Heart left ventricle (tissue), 16 donors: ENCODE data around the gene AURKB. TPM values are rescaled to one million over a fixed set of nuclear protein-coding genes. Genes with fewer than 3 reads are reported as not detected.

Experiments used
- ATAC-seq, 4 donors: fragments of 200-7000 bp; cut with Tn5 transposase; one replicate each; pipeline ENCODE4 v1.9.1; 2020 to 2022; ENCODE audit warnings: moderate library complexity in 4 of 4, mild to moderate bottlenecking in 3 of 4, moderate number of reproducible peaks in 1 of 4
- DNase-seq, 5 donors: peaks; one replicate each; pipeline ENCODE4 v3.0.0-alpha.2; 2020
- H3K27ac ChIP-seq, 12 donors: fragments of 200-600 bp; sonication (generic) in 4 of 12; one replicate each; pipeline versions ENCODE4 v1.5.0 to v1.8.0; 2016 to 2022; ENCODE audit warnings: mild to moderate bottlenecking in 2 of 12
- H3K27me3 ChIP-seq, 9 donors: fragments of 200-600 bp; sonication (generic) in 2 of 9; one replicate each; pipeline versions ENCODE4 v1.5.1 to v1.8.0; 2016 to 2022; ENCODE audit warnings: mild to moderate bottlenecking in 3 of 9
- H3K36me3 ChIP-seq, 9 donors: fragments of 200-600 bp; sonication (generic) in 2 of 9; one replicate each; pipeline versions ENCODE4 v1.5.0 to v1.8.0; 2018 to 2022; ENCODE audit warnings: mild to moderate bottlenecking in 2 of 9
- H3K4me1 ChIP-seq, 12 donors: fragments of 200-600 bp; sonication (generic) in 4 of 12; one replicate each; pipeline versions ENCODE4 v1.5.0 to v1.8.0; 2016 to 2022; ENCODE audit warnings: mild to moderate bottlenecking in 3 of 12
- H3K4me3 ChIP-seq, 12 donors: fragments of 200-600 bp; sonication (generic) in 4 of 12; one replicate each; pipeline versions ENCODE4 v1.5.0 to v1.8.0; 2017 to 2022; ENCODE audit warnings: mild to moderate bottlenecking in 9 of 12, moderate library complexity in 4 of 12
- H3K9me3 ChIP-seq, 12 donors: fragments of 200-600 bp; sonication (generic) in 4 of 12; one replicate each; pipeline versions ENCODE4 v1.5.0 to v1.8.0; 2016 to 2022; ENCODE audit warnings: mild to moderate bottlenecking in 1 of 12
- POLR2A ChIP-seq, 2 donors: fragments of 450-650 bp; IDR thresholded peaks; one replicate each; pipeline ENCODE4 v1.6.1; 2017; ENCODE audit warnings: antibody characterized with exemption in 2 of 2, mild to moderate bottlenecking in 2 of 2, moderate library complexity in 2 of 2
- WGBS, 4 donors: extraction: QIAGEN DNeasy Blood & Tissue Kit in 2 of 4; methylation state at CpG; one replicate each; pipeline versions ENCODE4 v1.1.5 to v1.1.7; 2013 to 2018; 5-methylcytosine and 5-hydroxymethylcytosine counted together
- intact Hi-C, 10 donors: fragments of 100-400 bp; cut with DNase I; formaldehyde crosslinking; loops; one replicate each; pipeline versions ENCODE4 v1.11.1 to v1.14.2; 2022
- polyA plus RNA-seq, 2 donors: library from polyadenylated mRNA; stranded (reverse); fragments of 200-250 nt; gene quantifications; one replicate each; pipeline ENCODE4 v1.2.3, GENCODE V29; 2013
- total RNA-seq, 9 donors: library from RNA; depleted of rRNA in 2 of 9; stranded (reverse); fragments of >200 nt in 2 of 9; fragmentation: NEBNext Ultra II Directional in 3 of 9; extraction: Animal tissue kit (Norgen Biotek cat#: 25700) in 3 of 9; gene quantifications; one replicate each; pipeline versions ENCODE4 v1.1.0 to v1.2.4, GENCODE V29; 2016 to 2023
- TF ChIP-seq, protein P1 (sequence below), 12 donors: fragments of 200-600 bp; sonication (generic) in 4 of 12; IDR thresholded peaks; one replicate each; pipeline versions ENCODE4 v1.5.0 to v1.8.0; 2018 to 2022; ENCODE audit warnings: antibody characterized with exemption in 12 of 12, mild to moderate bottlenecking in 5 of 12
- donor health status: ischemic (EF 13 %, LVEDD 7.1; RV severe dilation, severe dysfunction).
- donor health status: healthy with polysubstance abuse.
- donor health status: DM: no; HTN: yes; CAD: no.
- donor health status: DM: no; HTN: no; CAD: no.
- donor health status: ischemic (EF 25% LVEDD 6.9; RV normal size, moderate dysfunction).
- donor health status: ischemic (EF 25% LVEDD 5.7; RV mildly dilated, moderate dysfunction).
- donor health status: healthy.
- donor health status: DM: yes; HTN: yes; CAD: no.
- donor health status: ischemic (EF 35%, LVEDD 5.7; RV mildly dilated, moderate dysfunction).
- donor health status: nonischemic (EF 11% LVEDD 7.7; RV severe dilation, severe dysfunction).
- donor health status: DM: yes; HTN: yes; CAD: no.
- donor health status: PGD.
- donor health status: ischemic (EF 29% LVEDD 5.4; RV normal size, mild dysfunction).
- donor health status: nonischemic (EF 23%, LVEDD 6.1; RV moderate dilation, normal function).

Gene AURKB
- total and polyA plus RNA-seq, 11 donors = 0.23 to 10.3 (median 0.68) TPM; not detected in 5

DNA sequence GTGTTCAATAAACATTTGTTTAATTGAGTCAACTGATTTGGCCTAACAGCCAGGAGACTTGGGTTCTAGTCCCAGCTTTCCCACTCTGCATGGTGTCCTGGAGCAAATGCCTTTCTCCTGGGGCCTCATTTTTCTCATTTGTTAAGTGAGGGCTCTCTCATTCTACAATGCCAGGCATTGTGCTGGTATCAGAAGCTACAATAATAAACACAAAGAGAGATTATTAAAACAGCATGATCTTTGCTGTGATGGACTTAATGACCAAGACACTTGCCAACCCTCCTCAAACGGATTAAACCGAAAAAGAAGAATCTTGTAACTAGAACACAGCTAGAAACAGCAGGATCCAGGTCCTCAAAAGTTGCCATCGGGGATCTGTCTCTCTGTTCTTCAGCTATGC is 42.8 kb downstream of the AURKB start:
- H3K4me3 ChIP-seq = no peak overlapping the region
- peaks cover 8 to 25% (median 20%) of the 10 kb centered on the region in 12 donors for H3K4me1 ChIP-seq
- H3K9me3 ChIP-seq = no peaks in the 10 kb centered on the region
- no peak for ATAC-seq
- 87 to 95% (median 90%) methylated on average over 3 of the region's 3 CpGs for WGBS, 4 donors
- no peaks in the 10 kb centered on the region for H3K36me3 ChIP-seq
- intact Hi-C loops = no loop called here
- H3K27ac ChIP-seq = no peak overlapping the region
- TF ChIP-seq, protein P1, sequence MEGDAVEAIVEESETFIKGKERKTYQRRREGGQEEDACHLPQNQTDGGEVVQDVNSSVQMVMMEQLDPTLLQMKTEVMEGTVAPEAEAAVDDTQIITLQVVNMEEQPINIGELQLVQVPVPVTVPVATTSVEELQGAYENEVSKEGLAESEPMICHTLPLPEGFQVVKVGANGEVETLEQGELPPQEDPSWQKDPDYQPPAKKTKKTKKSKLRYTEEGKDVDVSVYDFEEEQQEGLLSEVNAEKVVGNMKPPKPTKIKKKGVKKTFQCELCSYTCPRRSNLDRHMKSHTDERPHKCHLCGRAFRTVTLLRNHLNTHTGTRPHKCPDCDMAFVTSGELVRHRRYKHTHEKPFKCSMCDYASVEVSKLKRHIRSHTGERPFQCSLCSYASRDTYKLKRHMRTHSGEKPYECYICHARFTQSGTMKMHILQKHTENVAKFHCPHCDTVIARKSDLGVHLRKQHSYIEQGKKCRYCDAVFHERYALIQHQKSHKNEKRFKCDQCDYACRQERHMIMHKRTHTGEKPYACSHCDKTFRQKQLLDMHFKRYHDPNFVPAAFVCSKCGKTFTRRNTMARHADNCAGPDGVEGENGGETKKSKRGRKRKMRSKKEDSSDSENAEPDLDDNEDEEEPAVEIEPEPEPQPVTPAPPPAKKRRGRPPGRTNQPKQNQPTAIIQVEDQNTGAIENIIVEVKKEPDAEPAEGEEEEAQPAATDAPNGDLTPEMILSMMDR (IDR thresholded peaks at IDR 0.05) = no peak
- TF ChIP-seq POLR2A (IDR thresholded peaks at IDR 0.05) = no peak
- H3K27me3 ChIP-seq = no peaks in the 10 kb centered on the region
- DNase-seq = no peak

DNA sequence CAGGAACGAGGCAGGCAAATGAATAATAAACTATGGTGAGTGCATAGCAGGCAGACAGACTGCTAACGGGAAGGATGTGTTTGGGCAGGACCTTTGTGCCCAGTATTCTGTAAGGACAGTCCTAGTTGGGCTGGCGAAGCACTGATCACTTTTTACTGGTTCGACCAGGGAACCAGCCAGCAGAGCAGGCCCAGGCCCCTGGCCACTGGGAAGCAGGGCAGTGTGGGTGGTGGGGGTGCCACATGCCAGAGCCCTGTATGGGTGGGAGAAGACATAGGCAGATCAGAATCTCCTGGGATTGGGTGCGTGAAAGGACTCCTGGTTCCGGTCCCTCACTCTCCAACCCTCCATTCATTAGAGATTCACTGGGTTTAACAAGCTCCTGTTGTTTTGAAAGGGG is 43.6 kb downstream of the AURKB start:
- Histone ChIP-seq H3K9me3 (no peaks in the 10 kb centered on the region), H3K4me3 (no peak overlapping the region), H3K27me3 (no peaks in the 10 kb centered on the region), H3K27ac (no peak overlapping the region), H3K4me1 (peaks cover 10 to 26% (median 23%) of the 10 kb centered on the region in 12 donors), H3K36me3 (peaks cover 0 to under 1% (median 0%) of the 10 kb centered on the region in 9 donors)
- 93 to 100% (median 96%) methylated on average over 6 of the region's 6 CpGs for WGBS, 4 donors
- intact Hi-C loops = no loop called here
- TF ChIP-seq, protein P1 (IDR thresholded peaks at IDR 0.05) = no peak
- TF ChIP-seq POLR2A (IDR thresholded peaks at IDR 0.05) = no peak
- DNase-seq = peak in 2 of 5 donors; percentile 9 to 28
- no peak for ATAC-seq

DNA sequence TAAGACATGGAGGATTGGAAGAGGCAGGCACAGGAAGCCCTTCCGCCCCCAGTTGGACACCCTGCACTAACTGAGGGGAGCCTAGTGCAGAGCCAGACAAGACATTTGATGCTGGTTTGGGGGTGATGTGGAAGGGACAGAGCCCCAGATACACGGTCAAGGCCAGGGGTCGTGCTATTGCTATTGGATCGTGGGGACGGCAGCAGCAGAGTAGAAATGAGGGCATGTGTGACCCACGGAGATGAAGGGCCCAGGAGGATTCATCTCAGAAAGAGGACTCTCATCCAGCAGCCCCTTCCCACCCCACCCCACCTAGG is 45.6 kb downstream of the AURKB start:
- Histone ChIP-seq H3K27ac (peak overlapping the region; percentile 95 to 100 (median 100)), H3K4me1 (peaks cover 19 to 44% (median 36%) of the 10 kb centered on the region in 12 donors), H3K9me3 (no peaks in the 10 kb centered on the region), H3K27me3 (no peaks in the 10 kb centered on the region), H3K36me3 (peaks cover 0 to 20% (median 15%) of the 10 kb centered on the region in 9 donors), H3K4me3 (peak overlapping the region in 3 of 12 donors; percentile 20 to 98 (median 30))
- TF ChIP-seq, protein P1 (IDR thresholded peaks at IDR 0.05) = no peak
- TF ChIP-seq POLR2A (IDR thresholded peaks at IDR 0.05) = no peak
- intact Hi-C loops = loop anchor here in 3 of 10 donors (5.0 kb wide), 1 partner anchor 42 kb away; the partner anchor contains the start of gene HES7 (in 3 of the 3)
- ATAC-seq (no peak), DNase-seq (peak in 2 of 5 donors; percentile 31 to 38)
- 52 to 64% (median 58%) methylated on average over 6 of the region's 6 CpGs for WGBS, 4 donors

DNA sequence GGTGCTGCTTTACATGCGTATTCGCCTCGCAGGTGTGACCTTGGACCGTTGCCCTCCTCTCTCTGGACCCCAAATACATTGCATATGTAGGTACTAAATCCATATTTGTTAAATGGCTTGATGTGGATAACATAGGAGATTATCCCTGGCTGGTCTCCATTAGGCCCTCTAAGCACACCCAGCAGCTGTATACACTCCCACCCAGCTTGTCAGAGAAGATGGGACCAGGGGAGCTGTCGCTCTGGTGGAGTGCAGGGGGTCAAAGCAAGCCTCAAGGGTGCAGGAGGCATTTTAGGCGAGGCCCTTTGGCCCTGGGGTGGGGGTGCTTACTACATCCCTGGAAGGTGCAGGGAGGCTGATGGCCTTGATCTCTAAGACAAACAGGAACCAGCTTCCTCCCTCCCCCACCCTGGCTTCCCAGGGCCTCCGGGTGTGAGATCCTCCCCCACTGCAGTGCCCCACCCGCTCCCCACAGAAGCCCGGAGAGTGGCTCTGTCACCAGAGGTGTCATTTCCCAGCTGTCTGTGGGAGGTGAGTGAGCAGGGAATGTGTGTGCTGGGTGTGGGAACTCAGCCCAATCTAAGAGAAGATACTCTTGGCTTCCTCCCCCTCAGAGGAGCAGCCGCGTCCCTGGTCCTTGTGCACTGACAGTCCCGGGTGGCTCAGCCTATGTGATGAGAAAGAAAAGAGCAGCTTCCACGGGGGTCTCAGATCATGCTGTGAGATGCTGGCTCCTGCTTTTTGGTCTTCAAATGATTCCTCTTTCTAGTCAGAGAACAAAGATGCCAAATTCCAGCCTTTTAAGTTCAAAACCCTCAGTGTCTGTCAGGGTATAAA is 46.2 kb downstream of the AURKB start:
- no peaks in the 10 kb centered on the region for H3K9me3 ChIP-seq
- TF ChIP-seq, protein P1 (IDR thresholded peaks at IDR 0.05) = no peak
- peak in 1 of 2 donors; percentile 52 for TF ChIP-seq POLR2A (IDR thresholded peaks at IDR 0.05)
- intact Hi-C loops = loop anchor here in 3 of 10 donors (5.0 kb wide), 1 partner anchor 42 kb away; the partner anchor contains the start of gene HES7 (in 3 of the 3)
- H3K36me3 ChIP-seq = peaks cover 0 to 26% (median 20%) of the 10 kb centered on the region in 9 donors
- peak overlapping the region in 7 of 12 donors; percentile 16 to 99 (median 30) for H3K4me3 ChIP-seq
- H3K27ac ChIP-seq = peak overlapping the region; percentile 95 to 100 (median 100)
- peaks cover 19 to 47% (median 37%) of the 10 kb centered on the region in 12 donors for H3K4me1 ChIP-seq
- DNase-seq (peak; percentile 87 to 94 (median 90)), ATAC-seq (peak; percentile 80 to 91 (median 82))
- 14 to 23% (median 20%) methylated on average over 9 to 13 of the region's 13 CpGs for WGBS, 4 donors
- no peaks in the 10 kb centered on the region for H3K27me3 ChIP-seq
